Fibroblast of lung (primary cell): Measurements from ENCODE around the gene NAT16.

ENCODE experiments used
- CTCF ChIP-seq, 2 donors: IDR thresholded peaks in 1 of 2; conservative IDR thresholded peaks in 1 of 2; 1 replicate in 1 of 2; 2 replicates in 1 of 2; pipeline ENCODE4 v1.5.1; 2011 to 2012; ENCODE audit warnings: low read length in 2 of 2, control low read depth in 1 of 2, inconsistent platforms in 1 of 2, low read depth in 1 of 2, mild to moderate bottlenecking in 1 of 2
- EZH2 ChIP-seq: IDR thresholded peaks from 2 replicates; pipeline ENCODE4 v1.5.1; 2012; ENCODE audit warnings: low read length, control low read depth, mild to moderate bottlenecking; ENCODE audit errors: missing control alignments

- TF ChIP-seq CTCF (conservative IDR thresholded peaks at IDR 0.05 in 1 of 2, IDR thresholded peaks at IDR 0.05 in 1 of 2; ENCODE audit: low read depth in 1 of 2, low read length in 2 of 2): no peak
- TF ChIP-seq EZH2: no peak
Measured at GRCh38 chr7:101218236-101219125, 38.4 kb upstream of the NAT16 start.
